Adrenal gland (tissue), 12 donors: ENCODE data around the gene NEU2. TPM values are rescaled to one million over a fixed set of nuclear protein-coding genes. Genes with fewer than 3 reads are reported as not detected.

Experiments used
- DNase-seq, 7 donors: peaks; one replicate each; pipeline ENCODE4 v3.0.0-alpha.2; 2019 to 2020
- H3K27ac ChIP-seq, 5 donors: fragments of 200-600 bp; sonication (generic) in 4 of 5; 1 replicate in 3 of 5; 2 replicates in 2 of 5; pipeline versions ENCODE4 v1.5.1 to v1.8.0; 2016 to 2020; ENCODE audit warnings: mild to moderate bottlenecking in 1 of 5
- H3K27me3 ChIP-seq: fragments of 200-600 bp; 2 replicates; pipeline ENCODE4 v1.8.0; 2021
- H3K36me3 ChIP-seq, 2 donors: fragments of 200-600 bp; replicated peaks in 1 of 2; 1 replicate in 1 of 2; 2 replicates in 1 of 2; pipeline versions ENCODE4 v1.5.1 to v1.8.0; 2018 to 2022
- H3K4me1 ChIP-seq, 2 donors: fragments of 200-600 bp; replicated peaks in 1 of 2; 1 replicate in 1 of 2; 2 replicates in 1 of 2; pipeline versions ENCODE4 v1.5.1 to v1.8.0; 2018 to 2021
- H3K4me3 ChIP-seq, 4 donors: fragments of 200-600 bp; sonication (generic) in 3 of 4; one replicate each; pipeline ENCODE4 v1.5.1; 2016 to 2018
- H3K9me3 ChIP-seq, 3 donors: fragments of 200-600 bp; sonication (generic) in 1 of 3; replicated peaks in 1 of 3; 1 replicate in 2 of 3; 2 replicates in 1 of 3; pipeline versions ENCODE4 v1.5.1 to v1.8.0; 2016 to 2021
- POLR2A ChIP-seq, 2 donors: fragments of 450-650 bp; IDR thresholded peaks; one replicate each; pipeline ENCODE4 v1.6.1; 2017; ENCODE audit warnings: antibody characterized with exemption in 2 of 2, mild to moderate bottlenecking in 2 of 2, moderate library complexity in 1 of 2
- WGBS, 4 donors: extraction: QIAGEN DNeasy Blood & Tissue Kit in 2 of 4; methylation state at CpG; one replicate each; pipeline versions ENCODE4 v1.1.5 to v1.1.7; 2013 to 2017; 5-methylcytosine and 5-hydroxymethylcytosine counted together
- intact Hi-C, 2 donors: fragments of 100-400 bp; cut with DNase I; formaldehyde crosslinking; loops; one replicate each; pipeline versions ENCODE4 v1.14.1 to v1.15.0; 2022 to 2023
- polyA plus RNA-seq, 3 donors: library from polyadenylated mRNA; stranded (reverse); fragments of 200-250 nt in 2 of 3; fragments of 350-450 nt in 1 of 3; fragmentation: Illumina TruSeq in 1 of 3; extraction: RNeasy Lipid Tissue Mini Kit (QIAGEN cat#74804) in 1 of 3; gene quantifications; one replicate each; pipeline ENCODE4 v1.2.3, GENCODE V29; 2013 to 2014
- total RNA-seq, 9 donors: library from RNA; depleted of rRNA in 4 of 9; stranded (reverse); fragments of >200 nt in 4 of 9; fragments of 120-200 nt in 1 of 9; fragmentation: NEBNext Ultra II Directional in 1 of 9; extraction: Animal tissue kit (Norgen Biotek cat#: 25700) in 1 of 9; gene quantifications; one replicate each; pipeline versions ENCODE4 v1.1.0 to v1.2.4, GENCODE V29; 2013 to 2023
- TF ChIP-seq, protein P1 (sequence below), 6 experiments: fragments of 450-650 bp in 4 of 6; fragments of 200-600 bp in 2 of 6; sonication (generic) in 1 of 6; IDR thresholded peaks; 1 replicate in 5 of 6; 2 replicates in 1 of 6; pipeline versions ENCODE4 v1.5.1 to v1.8.0; 2016 to 2021; ENCODE audit warnings: antibody characterized with exemption in 6 of 6, mild to moderate bottlenecking in 2 of 6, moderate library complexity in 1 of 6
- donor health status: healthy with polysubstance abuse.
- donor health status: Bipolar disorder and iron deficiency.
- donor health status: DM: yes; HTN: yes; CAD: no.
- donor health status: DM: no; HTN: no; CAD: no.
- donor health status: DM: no; HTN: no; CAD: no.
- donor health status: DM: yes; HTN: yes; CAD: no.

NEU2 gene
- total and polyA plus RNA-seq, 12 donors = not detected

DNA sequence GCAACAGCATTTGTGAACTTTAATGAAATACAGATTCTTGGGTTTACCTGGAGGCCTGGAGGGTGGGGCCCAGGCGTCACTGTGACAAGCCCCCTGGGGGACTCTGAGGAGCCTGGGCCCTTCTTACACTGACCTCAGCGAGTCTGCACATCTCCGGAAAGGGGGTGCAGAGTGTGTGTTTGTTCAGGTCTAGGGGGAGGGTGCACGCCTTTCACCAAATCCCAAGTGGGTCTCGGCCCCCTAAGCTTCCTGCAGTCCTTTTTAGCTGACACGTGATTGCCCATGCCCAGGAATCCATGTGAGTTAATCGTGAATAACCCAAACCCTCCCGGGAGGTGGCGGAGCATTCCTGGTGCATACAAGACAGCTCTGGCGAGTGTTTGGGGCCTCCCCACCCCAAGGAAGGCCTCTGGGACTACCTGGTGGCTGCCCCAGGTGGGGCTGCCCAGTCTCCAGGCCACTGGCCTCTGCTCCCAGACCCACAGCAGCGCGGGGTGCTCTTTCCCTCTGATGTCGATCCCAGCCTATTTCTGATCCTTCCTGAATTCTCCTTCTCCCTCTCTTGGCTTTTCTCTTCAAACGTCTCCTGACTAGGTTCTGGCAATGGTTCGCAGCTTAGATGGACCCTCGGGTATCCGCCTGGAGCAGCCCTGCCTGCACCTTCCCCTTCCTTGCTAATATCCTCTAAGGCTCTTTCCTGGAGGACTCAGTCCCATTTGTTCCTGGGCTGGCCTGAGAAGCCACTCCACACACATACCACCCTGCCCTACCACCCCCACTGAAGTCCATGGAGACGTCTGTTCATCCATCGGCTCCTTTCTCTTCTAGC lies 29.4 kb upstream of the NEU2 start:
- WGBS, 4 donors = 86 to 97% (median 88%) methylated on average over 11 to 19 of the region's 19 CpGs
- peak in 2 of 7 donors; percentile 9 to 10 for DNase-seq
- no peak for TF ChIP-seq POLR2A (IDR thresholded peaks at IDR 0.05)
- TF ChIP-seq, protein P1, sequence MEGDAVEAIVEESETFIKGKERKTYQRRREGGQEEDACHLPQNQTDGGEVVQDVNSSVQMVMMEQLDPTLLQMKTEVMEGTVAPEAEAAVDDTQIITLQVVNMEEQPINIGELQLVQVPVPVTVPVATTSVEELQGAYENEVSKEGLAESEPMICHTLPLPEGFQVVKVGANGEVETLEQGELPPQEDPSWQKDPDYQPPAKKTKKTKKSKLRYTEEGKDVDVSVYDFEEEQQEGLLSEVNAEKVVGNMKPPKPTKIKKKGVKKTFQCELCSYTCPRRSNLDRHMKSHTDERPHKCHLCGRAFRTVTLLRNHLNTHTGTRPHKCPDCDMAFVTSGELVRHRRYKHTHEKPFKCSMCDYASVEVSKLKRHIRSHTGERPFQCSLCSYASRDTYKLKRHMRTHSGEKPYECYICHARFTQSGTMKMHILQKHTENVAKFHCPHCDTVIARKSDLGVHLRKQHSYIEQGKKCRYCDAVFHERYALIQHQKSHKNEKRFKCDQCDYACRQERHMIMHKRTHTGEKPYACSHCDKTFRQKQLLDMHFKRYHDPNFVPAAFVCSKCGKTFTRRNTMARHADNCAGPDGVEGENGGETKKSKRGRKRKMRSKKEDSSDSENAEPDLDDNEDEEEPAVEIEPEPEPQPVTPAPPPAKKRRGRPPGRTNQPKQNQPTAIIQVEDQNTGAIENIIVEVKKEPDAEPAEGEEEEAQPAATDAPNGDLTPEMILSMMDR (IDR thresholded peaks at IDR 0.05) = no peak

DNA sequence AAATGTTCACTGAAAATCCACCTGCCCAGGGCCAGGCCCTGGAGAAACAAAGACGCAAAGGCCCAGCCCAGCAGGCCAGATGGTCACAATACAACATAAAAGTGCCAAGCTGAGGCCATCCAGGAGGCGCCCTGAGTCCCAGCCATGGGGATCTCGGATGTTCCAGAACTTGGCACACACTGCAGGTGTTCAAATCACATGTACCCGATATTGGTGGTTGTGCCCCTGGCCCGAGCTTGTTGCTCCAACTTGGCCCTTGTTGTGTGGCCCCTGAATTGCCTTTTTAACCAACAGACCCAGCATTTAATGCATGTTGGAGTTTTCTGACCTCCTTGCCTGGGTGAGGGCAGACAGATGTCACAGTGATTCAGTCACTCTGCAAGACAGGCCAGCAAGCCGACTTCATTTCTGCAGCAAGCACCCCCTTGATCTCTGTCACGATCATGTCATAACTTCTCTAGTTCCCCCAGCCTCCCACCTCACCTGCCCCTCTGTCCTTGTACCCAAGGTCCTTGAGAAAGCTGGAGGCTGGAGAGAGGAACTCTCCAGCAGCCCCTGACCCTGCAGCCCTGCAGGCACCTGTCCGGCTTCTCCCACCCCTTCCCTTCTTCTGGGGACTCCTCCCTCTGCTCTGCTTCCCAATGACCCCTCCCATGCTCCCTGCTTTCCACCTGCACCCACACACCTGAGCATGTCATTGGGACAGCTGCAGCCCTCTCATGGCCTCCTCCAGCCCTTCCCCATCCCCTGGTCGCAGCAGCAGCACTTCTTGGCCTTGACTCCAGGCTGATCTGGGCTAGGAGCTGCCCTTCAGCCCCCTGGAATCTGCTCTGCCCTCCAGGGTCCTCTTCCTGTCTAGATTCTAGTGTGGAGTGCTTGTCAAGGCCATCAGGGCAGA lies 28.6 kb upstream of the NEU2 start:
- peak in 2 of 7 donors; percentile 8 to 10 for DNase-seq
- TF ChIP-seq, protein P1 (IDR thresholded peaks at IDR 0.05) = no peak
- TF ChIP-seq POLR2A (IDR thresholded peaks at IDR 0.05) = no peak
- no peak overlapping the region for H3K4me3 ChIP-seq
- H3K27ac ChIP-seq = no peak overlapping the region
- H3K4me1 ChIP-seq = no peaks in the 10 kb centered on the region
- no peaks in the 10 kb centered on the region for H3K27me3 ChIP-seq
- WGBS, 4 donors = 82 to 85% (median 84%) methylated on average over 7 to 9 of the region's 9 CpGs
- no peaks in the 10 kb centered on the region for H3K36me3 ChIP-seq
- intact Hi-C loops = no loop called here
- no peaks in the 10 kb centered on the region for H3K9me3 ChIP-seq

More for the DNA sequence above, 29.4 kb upstream of the NEU2 start:
- intact Hi-C loops = no loop called here
- Histone ChIP-seq H3K9me3 (no peaks in the 10 kb centered on the region), H3K27ac (no peak overlapping the region), H3K4me3 (no peak overlapping the region), H3K36me3 (no peaks in the 10 kb centered on the region), H3K27me3 (no peaks in the 10 kb centered on the region), H3K4me1 (no peaks in the 10 kb centered on the region)

DNA sequence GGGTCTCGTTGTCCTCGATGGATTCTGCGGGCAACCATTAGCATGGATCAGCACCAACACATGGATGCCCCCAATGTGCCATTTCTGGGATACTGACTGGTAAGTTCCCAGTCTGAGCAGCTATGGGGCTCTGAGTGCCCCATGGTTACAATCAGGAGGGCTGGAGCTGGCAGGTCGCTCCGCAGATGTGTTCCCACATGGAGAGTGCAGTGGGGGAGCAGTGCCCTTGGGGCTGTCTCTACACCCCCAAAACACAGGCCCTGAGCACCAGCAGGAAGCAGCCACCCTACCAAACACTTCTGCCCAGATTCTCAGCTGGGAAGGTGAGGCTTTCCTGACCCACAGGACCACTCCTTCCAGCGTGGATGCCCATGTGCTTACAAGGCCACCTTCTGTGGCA lies 27.4 kb upstream of the NEU2 start:
- no peaks in the 10 kb centered on the region for H3K36me3 ChIP-seq
- 92 to 98% (median 94%) methylated on average over 3 to 6 of the region's 6 CpGs for WGBS, 4 donors
- DNase-seq = peak in 1 of 7 donors; percentile 11
- H3K27me3 ChIP-seq = no peaks in the 10 kb centered on the region
- intact Hi-C loops = no loop called here
- no peaks in the 10 kb centered on the region for H3K4me1 ChIP-seq
- H3K9me3 ChIP-seq = no peaks in the 10 kb centered on the region
- no peak overlapping the region for H3K27ac ChIP-seq
- TF ChIP-seq POLR2A (IDR thresholded peaks at IDR 0.05) = no peak
- TF ChIP-seq, protein P1 (IDR thresholded peaks at IDR 0.05) = no peak
- no peak overlapping the region for H3K4me3 ChIP-seq

DNA sequence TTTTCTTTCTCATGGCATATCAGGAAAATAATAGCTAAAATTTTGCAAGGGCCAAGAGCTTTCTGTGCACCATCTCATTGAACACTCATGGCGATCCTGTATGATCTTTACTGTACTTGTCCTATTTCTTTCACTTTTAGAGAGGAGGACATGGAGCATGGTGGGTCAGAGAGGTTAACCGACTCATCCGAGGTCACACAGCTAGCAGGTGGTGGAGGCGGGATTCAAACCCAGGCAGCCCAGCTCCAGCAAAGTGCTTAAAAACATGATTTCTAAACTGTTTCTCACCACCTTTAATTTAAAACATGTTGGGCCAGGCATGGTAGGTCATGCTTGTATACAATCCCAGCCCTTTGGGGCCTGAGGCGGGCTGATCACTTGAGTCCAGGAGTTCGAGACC lies 25.8 kb upstream of the NEU2 start:
- H3K9me3 ChIP-seq = no peaks in the 10 kb centered on the region
- WGBS, 4 donors = 90 to 95% (median 94%) methylated on average over 6 of the region's 6 CpGs
- H3K4me1 ChIP-seq = no peaks in the 10 kb centered on the region
- H3K27me3 ChIP-seq = no peaks in the 10 kb centered on the region
- H3K36me3 ChIP-seq = no peaks in the 10 kb centered on the region
- intact Hi-C loops = no loop called here
- H3K4me3 ChIP-seq = no peak overlapping the region
- no peak overlapping the region for H3K27ac ChIP-seq
- TF ChIP-seq POLR2A (IDR thresholded peaks at IDR 0.05) = no peak
- TF ChIP-seq, protein P1 (IDR thresholded peaks at IDR 0.05) = no peak
- DNase-seq = peak in 1 of 7 donors; percentile 3
